RKO (cell line): Measurements from ENCODE around the gene CD3D.
"Not testable (repeated sequence)": the region's sequence is repeated elsewhere in the genome, so short reads cannot be mapped to it uniquely, and the experiment has no call there.

ENCODE experiments used
- DNase-seq: peaks from one replicate; pipeline ENCODE4 v3.0.0-alpha.2; 2016; ENCODE audit warnings: low spot score

The CD3D gene

DNA sequence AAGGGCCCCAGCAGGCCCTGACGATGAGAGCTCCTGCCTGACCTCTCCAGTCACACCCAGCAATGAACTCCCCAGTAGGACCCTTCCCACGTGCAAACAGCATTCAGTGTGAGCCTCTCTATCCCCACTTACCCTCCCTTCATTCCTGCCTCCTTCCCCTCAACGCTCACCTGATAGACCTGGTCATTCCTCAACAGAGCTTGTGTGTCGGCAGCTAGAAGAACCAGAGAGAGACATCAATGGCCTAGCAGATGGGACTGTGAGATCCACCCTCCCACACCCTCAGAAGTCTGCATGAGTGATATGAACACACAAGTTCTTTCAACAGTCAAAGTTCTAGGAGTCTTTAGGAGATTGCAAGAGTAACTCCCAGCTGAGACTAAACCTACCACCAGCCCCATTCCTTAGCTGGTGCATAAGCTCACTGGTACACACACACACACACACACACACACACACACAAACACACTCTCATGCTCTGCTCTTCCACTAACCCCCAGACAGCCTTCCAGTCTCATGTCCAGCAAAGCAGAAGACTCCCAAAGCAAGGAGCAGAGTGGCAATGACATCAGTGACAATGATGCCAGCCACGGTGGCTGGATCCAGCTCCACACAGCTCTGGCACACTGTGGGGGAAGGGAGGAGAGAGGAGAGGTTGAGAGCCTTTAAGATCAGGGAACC is 3.1 kb downstream of the CD3D start:
- no peak for DNase-seq

DNA sequence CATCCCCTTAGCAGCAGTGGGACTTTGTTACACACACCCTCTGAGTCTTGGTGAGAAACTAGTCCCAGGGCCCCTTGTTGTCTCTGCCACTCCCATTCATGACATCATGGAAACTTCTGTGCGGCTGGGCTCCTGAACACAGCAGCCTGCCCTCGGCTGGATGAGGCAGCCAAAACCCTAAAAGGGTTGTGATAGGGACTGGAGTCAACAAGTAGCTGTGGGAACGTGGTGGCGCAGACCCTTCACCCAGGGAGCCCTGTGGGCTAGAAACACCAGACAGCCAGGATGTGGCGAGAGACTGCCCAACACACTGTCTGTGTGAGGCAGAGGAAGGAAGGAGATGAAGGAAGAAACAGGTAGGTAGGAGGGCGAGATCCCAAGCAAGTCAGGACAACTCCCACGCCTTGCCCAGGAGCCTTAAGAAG is 3.9 kb downstream of the CD3D start:
- no peak for DNase-seq

DNA sequence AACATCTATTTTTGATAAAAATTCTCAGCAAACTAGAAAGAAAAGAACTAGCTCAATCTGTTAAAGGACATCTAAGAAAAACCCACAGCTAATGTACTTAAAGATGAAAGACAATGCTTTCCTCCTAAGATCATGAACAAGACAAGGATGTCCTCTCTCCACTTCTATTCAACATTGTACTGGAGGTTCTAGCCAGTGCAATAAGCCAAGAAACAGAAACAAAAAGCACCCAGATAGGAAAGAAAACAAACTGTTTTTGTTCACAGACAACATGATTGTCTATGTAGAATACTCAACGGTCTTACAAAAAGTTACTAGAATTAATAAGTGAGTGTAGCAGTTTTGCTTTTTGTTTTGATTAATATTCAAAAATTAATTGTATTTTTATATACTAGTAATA is 7.8 kb downstream of the CD3D start:
- no peak for DNase-seq

DNA sequence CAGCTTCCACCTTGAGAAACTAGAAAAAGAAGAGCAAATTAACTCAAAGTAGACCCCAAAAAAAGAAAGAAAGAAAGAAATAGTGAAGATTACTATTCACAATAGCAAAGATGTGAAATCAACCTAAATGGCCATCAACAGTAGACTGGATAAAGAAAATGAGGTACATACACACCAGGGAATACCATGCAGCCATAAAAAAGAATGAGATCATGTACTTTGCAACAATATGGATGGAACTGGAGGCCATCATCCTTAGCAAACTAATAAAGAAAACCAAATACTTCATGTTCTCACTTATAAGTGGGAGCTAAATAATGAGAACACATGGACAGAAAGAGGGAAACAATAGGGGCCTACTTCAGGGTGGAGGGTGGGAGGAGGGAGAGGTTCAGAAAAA is 13.8 kb downstream of the CD3D start:
- DNase-seq, result no peak

DNA sequence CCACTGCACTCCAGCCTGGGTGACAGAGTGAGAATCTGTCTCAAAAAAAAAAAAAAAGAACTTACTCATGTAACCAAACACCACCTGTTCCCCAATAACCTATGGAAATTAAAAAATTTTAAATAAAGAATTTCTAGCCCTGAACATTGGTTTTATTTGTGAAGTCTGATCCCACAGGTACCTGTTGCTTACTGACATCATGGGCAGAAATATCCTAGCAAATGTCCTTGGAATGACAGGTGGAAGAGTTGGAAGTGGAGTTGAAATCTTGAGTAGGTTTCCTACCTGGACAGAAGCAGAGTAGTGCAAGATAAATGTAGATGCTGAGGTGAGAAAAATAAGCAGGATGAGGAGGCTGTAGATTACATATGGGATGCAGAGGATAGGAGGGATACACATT is 17.2 kb downstream of the CD3D start:
- DNase-seq, result no peak

DNA sequence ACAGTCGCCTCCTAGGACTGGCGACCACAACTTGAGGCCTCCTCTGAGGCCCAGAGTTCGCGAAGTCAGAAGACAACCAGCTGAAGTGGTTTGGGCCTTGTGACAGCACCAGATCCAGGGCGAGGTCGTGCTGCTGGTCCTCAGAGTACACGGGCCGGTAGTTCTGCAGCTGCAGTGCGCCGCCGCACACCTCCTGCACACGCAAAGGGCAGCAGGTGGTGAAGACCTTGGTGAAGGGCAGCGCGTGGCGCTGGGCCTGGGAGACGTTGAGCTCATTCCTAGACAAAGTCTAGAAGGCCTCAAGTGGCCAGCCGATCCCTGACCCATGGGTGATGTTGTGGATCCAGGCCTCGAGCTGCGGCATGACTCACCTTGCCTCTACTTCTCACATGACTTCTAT is 19.8 kb downstream of the CD3D start:
- no peak for DNase-seq

DNA sequence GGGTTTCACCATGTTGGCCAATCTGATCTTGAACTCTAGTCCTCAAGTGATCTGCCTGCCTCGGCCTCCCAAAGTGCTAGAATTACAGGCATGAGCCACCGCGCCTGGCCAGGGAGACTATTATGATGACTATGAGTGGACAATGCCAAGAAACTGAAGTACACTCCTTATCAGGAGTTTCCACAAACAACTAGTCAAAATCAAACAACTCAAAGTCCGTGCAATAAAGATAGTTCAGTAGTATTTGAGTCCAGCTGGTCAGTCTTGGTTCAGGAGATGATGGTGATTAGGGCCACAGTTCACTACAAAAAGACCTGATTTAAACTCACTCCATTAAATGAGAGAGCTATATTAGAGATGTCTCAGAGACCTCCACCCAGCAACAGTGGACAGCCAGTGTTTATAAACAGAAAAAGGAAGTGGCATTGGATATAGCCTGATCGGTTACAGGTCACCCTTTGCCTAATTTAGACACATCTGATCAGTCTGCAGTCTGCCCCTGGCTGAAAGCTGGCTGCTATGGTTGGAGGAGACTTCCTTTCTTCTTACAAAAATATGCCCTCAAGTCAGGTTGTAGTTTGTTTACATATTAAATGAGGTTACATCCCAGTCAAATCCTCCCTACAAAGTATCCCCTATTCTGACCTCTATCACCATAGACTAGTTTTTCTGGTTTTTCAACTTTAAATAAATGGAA is 21.0 kb downstream of the CD3D start:
- DNase-seq, result no peak

DNA sequence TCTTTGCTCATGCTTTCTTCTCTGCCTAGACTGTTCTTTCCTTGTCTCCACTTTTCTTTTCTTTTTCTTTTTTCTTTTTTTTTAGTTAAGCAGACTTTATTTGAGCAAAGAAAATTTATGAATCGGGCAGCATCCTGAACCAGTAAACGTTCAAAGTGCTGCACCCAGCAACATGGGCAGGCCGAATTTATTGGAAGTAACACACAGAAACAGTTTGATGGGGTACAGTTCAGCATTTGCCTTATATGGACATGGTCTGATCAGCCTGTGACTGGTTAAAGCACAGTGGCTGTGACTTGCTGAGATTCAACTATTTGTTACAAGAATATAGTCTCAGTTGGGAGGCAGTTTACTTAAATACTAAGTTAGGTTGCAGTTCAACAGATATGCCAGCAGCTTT is 22.0 kb downstream of the CD3D start:
- no peak for DNase-seq

DNA sequence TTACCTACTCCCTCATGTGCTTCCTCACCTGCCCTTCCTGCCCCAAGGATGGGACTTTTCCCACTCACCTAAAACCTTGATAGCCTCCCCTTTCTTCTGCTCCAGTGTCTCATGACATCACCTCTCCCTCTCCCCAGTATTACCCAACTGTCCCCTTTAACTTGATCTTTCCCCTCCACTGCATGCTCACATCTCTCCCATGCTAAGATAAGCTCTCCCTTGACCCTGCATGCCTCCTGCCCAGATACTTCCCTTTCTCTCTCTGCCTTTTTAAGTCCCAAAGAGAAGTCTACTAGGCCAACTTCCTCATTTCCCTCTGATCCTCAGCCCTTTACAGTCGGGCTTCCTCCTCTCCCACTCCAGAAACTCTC is 23.2 kb downstream of the CD3D start:
- DNase-seq, result no peak

DNA sequence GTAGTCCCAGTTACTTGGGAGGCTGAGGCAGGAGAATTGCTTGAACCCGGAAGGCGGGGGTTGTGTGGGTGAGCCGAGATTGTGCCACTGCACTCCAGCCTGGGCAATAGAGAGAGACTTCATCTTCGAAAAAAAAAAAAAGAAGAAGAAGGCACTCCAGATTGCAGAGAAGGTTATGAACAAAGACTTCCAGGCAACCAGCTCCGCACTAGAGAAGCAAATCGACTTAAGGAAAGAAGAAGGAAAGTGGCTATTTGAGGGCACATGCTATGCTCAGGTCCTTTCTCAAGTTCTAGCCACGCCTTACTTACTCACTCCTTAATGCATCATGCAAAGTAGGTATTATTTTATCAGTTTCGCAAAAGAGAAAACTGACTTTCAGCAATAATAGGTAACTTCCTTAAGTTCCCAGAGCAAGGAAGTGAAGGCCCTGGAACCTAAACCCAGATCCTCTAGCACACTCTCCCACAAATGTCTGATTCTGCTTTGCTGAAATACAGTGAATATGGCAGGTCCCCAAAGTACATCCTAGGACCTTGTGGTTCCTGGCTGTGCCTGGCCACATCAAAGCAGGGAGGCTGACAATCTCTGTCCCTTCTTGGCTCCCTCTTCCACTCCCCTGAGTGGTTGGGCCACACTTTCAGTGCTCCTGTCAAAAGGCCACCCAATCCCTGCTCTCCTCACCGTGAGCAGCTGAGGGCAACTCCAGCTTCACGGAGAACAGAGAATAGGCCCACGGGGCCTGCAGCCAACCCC is 23.7 kb downstream of the CD3D start:
- no peak for DNase-seq

DNA sequence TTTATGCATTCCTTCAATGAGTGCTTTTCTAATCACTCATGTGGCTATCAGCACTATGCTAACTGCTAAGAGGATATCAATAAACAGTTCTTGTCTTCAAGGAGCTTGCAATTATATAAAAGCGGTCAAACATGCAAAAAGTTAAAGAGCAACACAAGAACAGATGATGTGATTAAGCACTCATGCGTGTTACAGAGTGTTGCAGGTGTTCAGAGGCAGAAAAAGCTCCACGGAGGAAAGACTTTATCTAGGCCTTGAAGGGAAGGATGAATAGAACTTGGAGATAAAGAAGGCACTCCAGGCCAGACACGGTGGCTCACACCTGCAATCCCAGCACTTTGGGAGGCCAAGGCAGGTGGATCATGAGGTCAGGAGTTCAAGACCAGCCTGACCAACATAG is 24.4 kb downstream of the CD3D start:
- DNase-seq, result no peak

DNA sequence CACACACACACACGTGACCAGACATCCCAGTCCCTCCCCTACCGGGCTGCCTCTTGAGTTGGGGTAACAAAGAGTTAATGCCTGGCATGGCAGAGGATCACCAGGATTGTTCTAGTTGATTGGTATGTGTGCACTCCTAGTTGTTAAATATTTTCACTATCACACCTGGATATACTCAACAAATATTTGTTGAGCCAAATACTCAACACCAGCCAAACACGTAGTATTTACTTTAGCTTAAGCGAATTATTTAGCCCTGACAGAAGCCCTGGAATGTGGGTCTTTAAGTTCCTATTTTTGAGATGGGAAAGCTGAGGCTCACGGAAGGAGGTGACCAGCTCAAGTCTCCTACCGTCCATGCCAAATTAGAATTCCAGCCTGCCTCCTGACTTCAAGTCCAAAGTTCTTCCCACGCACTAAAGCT is 27.5 kb downstream of the CD3D start:
- DNase-seq, result no peak

DNA sequence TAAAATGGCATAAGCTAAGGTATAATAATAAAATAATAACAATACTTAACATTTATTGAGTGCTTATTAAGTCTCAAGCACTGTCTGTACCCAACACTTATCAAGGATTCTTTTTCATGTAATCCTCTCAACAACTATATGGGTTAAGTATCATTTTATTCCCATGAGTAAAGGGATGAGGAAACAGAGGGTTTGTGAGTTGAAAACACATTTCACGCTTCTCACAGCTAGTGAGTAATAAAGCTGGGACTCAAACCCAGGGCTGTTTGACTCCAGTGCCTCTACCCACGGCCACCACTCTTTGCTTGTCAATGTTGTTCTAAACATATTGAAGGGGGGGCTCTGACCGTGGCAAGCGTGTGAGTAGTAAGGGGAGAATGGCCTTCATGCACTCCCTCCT is 29.3 kb downstream of the CD3D start:
- no peak for DNase-seq

DNA sequence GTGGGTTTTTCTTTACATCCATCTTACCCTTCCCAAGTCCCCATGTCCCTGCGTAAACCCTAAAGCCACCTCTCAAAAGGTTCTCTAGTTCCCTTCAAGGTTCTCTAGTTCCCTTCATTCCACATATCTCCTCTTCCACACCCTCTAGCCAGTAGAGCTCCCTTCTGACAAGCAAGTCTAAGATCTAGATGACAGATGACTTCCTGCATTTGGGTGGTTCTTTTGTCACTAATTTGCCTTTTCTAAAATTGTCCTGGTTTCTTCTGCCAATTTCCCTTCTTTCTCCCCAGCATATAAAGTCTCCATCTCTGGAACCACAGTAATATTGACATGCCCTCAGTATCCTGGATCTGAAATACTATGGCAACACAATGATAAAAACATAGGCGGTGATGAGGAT is 30.2 kb downstream of the CD3D start:
- no peak for DNase-seq

DNA sequence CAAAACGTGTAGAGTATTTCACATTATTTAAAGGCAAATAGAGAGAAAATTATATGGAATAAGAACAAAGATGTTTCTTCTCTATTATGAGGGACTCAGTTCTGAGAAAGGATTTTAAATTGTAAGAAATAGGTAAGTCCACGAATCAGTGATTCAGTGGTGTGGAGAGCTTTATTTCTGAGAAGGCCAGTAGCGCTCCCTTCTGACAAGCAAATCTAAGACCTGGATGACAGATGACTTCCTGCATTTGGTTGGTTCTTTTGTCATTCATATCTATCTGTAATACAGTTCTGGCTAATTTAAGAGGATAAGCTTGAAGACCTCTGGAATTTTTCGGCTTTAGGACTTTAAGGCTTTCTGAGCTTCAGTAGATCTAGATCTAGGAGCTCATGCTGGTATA is 31.0 kb downstream of the CD3D start:
- peak; percentile 16 for DNase-seq

DNA sequence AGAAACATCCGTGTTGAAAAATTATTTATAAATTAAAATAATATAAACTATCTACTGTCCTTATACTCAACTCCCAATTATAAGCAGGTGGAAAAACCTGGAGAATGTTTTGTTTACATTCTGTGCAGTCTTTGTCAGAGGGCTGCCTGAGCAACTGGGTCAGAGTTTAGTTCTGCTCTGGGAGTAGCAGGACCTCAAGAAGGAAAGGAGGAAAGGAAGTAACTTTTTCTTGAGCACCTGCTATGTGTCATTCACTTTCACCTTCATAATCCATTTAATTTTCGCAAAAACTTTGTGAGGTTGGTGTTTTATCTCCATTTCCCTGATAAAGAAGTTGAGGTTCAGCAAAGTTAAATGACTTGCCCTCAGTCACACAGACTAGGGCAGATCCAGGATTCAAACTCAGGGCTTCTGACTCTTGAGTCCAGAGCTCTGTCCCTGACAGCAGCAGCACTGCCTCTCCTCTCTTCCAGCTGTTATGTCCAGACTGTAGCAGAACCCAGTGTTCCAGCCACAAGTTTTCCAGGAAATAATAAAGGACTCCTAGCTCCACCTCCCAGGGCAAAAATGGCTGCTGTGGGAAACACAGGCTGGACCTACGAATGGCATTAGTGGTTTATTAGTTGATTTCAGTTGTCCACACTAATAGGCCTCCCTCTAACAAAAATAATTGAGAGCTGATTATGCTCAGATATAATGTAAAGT is 31.6 kb downstream of the CD3D start:
- DNase-seq, result no peak

DNA sequence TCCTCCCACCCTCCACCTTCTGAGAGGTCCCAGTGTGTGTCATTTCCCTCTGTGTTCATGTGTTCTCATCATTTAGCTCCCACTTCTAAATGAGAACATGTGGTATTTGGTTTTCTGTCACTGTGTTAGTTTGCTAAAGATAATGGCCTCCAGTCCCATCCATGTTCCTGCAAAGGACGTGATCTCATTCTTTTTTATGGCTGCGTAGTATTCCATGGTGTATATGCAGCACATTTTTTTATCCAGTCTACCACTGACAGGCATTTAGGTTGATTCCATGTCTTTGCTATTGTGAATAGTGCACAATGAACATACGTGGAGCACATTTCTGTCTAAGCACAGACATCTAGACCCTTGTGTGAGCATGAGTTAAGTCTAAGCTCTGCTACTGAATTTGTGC is 32.2 kb downstream of the CD3D start:
- no peak for DNase-seq

DNA sequence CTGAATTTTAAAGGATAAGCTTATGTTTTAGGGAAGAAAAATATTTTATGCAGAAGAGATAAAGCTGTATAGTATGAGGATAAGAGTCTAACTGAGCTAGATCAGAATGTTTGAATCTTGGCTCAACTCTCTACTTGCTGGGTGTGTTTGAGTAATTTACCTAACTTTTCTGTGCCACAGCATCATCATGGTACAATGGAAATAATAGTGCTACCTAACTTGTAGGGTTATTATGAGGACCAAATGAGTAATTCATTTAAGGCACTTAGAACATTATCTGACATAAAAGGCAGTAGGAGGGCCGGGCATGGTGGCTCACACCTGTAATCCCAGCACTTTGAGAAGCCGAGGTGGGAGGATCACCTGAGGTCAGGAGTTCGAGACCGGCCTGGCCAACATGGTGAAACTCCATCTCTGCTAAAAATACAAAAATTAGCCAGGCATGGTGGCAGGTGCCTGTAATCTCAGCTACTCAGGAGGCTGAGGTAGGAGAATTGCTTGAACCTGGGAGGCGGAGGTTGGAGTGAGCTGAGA is 33.4 kb downstream of the CD3D start:
- DNase-seq, result not testable (repeated sequence)

DNA sequence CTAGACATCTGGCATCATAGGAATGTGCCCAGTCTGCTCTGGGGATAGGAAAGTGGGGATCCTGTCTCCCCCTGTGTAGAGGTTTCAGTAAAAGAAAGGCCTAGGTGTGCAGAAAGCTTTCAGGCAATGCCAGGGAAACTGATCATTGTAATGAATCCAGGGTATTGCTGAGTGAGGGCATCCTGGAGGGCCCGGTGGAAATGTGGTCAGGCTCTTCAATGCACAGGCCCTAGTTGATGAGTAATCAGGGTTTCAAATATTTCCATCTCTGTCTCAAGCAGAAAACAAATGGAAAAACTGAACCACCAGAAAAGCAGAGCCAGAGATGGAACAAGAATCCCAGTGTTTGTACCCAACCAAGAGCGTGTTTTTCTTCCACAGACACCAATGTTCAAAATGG is 35.9 kb downstream of the CD3D start:
- no peak for DNase-seq

DNA sequence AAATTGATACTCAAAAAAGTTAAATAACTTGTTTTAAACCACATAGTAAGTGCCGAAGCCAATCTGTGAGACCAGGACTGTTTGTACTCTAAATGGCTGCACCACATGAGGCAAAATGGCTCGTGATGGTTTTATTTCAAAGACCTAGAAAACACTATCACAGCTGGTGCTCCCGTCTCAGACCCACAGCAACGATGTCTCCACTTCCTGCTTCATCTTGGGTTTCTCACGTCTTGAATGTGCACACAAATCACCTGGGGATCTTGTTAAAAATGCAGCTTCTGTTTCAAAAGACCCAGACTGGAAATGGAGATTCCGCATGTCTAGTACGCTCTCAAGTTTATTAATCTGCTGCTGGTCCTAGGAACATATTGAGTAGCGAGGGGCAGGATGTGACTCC is 36.8 kb downstream of the CD3D start:
- no peak for DNase-seq

DNA sequence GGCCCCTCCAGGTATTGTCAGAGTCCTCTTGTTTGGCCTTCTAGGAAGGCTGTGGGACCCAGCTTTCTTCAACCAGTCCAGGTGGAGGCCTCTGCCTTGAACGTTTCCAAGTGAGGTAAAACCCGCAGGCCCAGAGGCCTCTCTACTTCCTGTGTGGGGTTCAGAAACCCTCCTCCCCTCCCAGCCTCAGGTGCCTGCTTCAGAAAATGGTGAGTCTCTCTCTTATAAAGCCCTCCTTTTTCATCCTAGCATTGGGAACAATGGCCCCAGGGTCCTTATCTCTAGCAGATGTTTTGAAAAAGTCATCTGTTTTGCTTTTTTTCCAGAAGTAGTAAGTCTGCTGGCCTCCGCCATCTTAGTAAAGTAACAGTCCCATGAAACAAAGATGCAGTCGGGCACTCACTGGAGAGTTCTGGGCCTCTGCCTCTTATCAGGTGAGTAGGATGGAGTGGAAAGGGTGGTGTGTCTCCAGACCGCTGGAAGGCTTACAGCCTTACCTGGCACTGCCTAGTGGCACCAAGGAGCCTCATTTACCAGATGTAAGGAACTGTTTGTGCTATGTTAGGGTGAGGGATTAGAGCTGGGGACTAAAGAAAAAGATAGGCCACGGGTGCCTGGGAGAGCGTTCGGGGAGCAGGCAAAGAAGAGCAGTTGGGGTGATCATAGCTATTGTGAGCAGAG is 37.8 kb downstream of the CD3D start, which contains the start of gene CD3E:
TSS of gene CD3E (plus strand) at position 163 of the 681 bp plus-strand sequence. CDS start at position 386, 223 bp downstream.
- DNase-seq, result no peak

DNA sequence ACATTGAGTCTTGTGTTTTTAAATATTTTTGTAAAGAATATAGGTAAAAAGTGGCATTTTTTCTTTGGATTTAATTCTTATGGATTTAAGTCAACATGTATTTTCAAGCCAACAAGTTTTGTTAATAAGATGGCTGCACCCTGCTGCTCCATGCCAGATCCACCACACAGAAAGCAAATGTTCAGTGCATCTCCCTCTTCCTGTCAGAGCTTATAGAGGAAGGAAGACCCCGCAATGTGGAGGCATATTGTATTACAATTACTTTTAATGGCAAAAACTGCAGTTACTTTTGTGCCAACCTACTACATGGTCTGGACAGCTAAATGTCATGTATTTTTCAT is 38.3 kb downstream of the CD3D start:
- no peak for DNase-seq
